CD4-positive, alpha-beta T cell treated with Interleukin-4 for 4 hours (primary cell): ENCODE results near the gene CARM1.
"Not testable (repeated sequence)": the region's sequence is repeated elsewhere in the genome, so short reads cannot be mapped to it uniquely, and the experiment has no call there.

Source experiments
- DNase-seq: peaks from one replicate; pipeline ENCODE4 v3.0.0-alpha.2; 2020

Gene CARM1

DNA sequence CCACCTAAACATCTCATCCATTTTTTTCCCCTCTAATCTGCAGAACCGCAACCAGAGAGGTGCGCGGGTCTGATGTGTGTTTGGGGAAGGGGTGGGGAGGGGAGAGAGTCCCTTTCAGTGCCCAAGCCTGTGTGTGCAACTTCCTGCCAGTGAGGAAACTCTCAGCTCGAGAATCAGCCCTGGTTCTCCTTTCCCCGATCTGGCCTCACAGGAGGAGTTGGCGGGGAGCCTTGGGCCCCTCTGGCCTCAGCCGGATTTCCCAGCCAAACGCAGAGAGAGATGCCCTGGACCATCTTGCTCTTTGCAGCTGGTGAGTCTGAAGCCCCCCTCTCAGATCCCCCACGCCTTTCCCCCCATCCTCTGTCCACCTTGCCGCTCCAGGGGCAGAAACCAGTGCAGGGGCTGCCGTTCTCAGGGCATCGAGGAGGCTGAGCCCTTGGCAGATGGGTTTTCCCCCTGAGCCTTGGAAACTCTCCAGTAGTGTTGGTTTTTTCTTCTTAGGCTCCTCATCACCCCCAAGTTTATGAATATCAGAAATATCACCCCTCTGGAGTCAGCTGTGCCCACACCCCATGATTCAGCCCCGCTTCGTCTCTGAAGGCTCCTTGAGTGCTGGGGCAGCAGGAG is 23.0 kb upstream of the CARM1 start, which contains the start of gene C19orf38:
TSS of gene C19orf38 (plus strand) at position 186 of the 627 bp plus-strand sequence. CDS start at position 280, 94 bp downstream.
- no peak for DNase-seq

DNA sequence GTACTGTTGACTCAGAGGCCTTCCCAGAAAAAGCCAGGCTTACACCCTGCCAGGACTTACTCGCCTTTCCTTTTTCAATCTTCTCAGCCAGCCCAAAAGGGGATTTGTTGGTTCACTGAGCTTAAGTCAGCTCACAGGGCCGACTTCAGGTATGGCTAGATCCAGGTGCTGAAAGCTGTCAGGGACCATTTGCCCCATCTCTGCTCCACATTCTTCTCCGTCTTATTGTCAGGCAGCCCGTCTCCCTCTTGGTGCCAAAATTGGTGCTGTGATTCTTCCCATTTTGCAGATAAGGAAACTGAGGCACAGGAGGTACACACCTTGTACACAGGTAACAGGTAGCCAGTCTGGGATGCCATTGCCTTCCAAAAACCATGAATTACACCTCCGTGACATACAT is 20.7 kb upstream of the CARM1 start:
- no peak for DNase-seq

GRCh38 chr19:10852098-10852800 is 19.1 kb upstream of the CARM1 start:
- DNase-seq: no peak

DNA sequence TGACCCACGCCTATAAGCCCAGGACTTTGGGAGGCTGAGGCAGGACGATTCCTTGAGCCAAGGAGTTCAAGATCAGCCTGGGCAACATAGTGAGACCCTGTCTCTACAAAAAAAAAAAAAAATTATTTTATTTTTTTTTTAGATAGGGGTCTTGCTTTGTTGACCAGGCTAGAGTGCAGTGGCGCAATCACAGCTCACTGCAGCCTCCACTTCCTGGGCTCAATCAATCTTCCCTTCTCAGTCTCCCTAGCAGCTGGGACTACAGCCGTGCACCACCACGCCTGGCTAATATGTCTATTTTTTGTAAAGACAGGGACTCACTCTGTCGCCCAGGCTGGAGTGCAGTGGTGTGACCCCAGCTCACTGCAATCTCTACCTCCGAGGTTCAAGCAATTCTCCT is 18.4 kb upstream of the CARM1 start:
- DNase-seq: no peak

DNA sequence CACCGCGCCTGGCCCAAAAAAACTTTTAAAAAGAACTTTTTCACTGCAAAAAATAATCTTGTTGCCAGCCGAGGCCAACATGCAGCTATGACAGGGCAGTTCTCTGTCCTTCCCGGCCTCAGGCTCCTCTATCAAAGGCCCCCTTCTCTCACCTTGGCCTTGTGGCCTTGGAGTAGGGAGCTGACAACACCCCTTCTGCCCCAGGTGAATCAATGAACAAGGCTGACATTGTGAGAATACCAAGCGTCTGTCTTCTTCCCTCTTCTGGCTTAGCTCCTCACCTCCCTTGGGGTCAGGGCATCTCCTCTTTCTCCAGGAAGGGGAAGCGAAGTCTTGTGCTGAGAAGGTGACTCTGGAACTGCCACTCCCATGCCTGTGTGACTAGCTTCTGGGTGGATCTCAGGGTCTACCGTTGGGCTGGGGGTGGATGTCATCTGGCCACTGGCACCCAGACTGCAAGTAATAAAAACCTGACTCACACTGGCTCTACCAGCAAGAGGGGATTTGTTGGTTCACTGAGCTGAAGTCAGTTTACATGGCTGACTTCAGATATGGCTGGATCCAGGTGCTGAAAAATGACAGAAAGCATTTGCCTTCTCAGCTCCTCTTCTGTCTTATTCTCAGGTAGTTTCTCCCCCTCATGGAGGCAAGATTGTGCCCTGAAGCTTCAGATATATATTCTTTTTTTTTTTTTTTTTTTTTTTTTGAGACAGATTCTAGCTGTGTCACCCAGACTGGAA is 16.8 kb upstream of the CARM1 start:
- DNase-seq: no peak

GRCh38 chr19:10855879-10856522 is 15.4 kb upstream of the CARM1 start:
- DNase-seq: peak; percentile 24

DNA sequence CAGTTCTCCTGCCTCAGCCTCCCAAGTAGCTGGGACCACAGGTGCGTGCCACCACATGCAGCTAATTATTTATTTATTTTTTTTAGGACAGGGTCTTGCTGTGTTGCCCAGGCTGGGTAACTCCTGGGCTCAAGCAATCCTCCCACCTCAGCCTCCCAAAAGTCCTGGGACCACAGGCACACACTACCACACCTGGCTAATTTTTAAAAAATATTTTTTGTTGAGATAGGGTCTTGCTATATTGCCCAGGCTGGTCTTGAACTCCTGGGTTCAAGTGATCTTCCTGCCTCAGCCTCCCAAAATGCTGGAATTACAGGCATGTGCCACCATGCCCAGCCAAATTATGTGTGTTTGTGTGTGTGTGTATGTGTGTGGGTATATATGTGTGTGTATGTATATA is 14.5 kb upstream of the CARM1 start:
- DNase-seq: not testable (repeated sequence)

GRCh38 chr19:10858204-10858828 is 13.0 kb upstream of the CARM1 start:
- DNase-seq: peak; percentile 29

GRCh38 chr19:10861103-10861651 is 10.2 kb upstream of the CARM1 start:
- DNase-seq: peak; percentile 27

GRCh38 chr19:10862561-10863106 is 8.7 kb upstream of the CARM1 start:
- DNase-seq: no peak

- DNase-seq: no peak
Measured at GRCh38 chr19:10863107-10863717, 8.1 kb upstream of the CARM1 start.

DNA sequence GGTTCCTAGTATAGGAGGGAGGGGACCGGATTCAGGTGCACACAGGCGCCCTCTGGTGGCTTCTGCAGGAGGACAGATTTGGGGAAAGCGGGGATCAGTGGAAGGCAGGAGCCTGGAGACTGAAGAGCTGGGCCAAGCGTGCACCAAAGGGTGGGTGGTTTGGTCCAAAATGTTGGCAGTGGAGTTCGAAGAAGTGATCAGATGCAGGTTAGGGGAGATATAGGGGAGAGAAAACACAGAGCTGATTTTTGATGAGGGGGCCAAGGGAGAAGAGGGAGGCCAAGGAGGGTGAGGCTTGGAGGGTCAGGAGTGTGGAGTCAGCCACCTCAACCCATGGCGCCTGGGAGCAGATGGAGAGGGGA is 6.8 kb upstream of the CARM1 start:
- peak; percentile 74 for DNase-seq

DNA sequence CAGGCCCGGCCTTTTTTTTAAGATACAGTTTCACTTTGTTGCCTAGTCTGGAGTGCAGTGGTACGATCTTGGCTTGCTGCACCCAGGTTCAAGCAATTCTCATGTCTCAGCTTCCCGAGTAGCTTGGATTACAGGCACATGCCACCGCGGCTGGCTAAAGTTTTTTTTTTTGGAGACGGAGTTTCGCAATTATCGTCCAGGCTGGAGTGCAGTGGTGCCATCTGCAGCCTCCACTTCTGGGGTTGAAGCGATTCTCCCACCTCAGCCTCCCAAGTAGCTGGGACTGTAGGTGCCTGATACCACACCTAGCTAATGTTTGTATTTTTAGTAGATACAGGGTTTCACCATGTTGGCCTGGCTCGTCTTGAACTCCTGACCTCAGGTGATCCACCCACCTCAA is 4.9 kb upstream of the CARM1 start:
- no peak for DNase-seq

GRCh38 chr19:10868872-10869547 is 2.3 kb upstream of the CARM1 start:
- no peak for DNase-seq

GRCh38 chr19:10869872-10870311 is 1.5 kb upstream of the CARM1 start:
- DNase-seq: not testable (repeated sequence)

DNA sequence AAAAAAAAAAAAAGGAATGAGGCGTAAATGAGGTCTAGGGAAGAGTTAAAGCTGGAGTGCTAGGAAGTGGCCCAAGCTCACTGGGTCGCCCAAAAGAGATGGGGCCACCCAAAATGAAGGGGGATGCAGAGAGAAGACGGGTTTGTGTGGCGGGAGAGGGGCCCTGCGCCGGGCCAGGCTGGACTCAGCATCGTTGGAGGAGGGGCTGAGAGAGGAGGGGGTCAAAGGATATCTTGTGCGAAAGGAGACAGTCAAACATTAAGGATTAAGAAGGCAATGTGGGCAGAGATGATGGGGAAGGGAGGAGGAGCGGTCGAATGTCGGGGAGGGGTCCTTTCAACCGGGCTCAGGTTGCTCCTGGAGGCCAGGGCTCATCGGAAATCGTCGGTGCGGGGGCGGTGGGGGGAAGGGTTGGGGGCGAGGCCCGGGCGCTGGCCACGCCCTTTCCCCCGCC is 825 bp upstream of the CARM1 start:
- DNase-seq: no peak

DNA sequence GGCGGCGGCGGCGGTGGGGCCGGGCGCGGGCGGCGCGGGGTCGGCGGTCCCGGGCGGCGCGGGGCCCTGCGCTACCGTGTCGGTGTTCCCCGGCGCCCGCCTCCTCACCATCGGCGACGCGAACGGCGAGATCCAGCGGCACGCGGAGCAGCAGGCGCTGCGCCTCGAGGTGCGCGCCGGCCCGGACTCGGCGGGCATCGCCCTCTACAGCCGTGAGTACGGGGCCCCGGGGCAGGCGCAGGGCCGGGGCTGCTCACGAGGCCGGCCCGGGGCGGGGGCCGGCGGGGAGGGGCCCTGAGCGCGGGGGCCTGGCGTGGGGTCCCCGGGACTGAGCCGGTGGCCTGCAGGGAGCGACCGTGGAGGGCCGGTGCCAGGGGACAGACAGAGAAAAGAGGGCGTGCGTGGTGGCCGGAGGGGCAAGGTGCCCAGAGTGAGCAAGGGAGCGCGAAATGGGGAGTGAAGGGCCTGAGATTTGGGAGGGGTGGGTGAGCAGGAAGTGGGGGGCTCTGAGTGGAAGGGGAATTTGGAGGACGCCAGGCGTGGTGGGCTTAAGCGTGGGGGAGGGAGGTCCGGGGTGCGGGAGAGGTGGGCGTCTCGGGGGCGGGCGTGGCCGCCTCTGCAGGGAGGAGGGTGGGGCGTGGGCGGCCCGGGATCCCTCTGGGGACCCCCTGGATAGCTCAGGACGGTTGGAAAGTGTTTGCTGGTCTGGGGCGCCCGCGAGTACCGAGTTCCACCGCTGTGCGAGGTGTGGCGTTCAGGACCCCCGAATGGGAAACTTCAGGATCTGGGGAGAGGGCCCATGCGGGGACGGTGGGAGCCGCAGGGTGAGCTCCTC is 575 bp downstream of the CARM1 start:
- DNase-seq: peak; percentile 5

DNA sequence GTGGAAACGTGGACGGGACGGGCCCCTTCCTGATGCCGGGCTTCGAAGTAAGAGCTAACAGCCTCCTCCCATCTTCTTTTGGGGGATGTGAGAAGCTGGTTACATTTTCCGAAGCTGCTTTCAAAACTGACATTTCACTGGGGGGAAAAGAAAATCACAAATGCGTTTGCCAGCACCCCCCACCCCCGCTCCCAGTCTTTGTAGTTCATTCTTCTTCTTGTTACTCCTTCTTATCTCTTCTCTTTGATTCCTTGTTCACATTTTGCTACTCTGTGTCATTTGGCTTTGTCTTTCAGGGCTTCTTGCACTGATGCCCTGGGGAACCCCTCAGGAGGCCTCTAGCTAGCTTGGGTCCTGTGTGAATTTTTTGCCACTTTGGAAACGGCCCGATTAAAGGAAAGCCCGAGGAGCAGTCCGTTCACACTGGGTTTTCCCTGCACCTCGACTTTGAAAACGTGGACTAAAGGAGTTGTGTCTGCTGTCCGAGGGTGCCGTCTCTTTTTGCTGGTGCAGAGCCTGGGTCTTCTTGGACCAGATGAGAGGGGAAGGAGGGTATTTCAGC is 1.3 kb downstream of the CARM1 start:
- no peak for DNase-seq

DNA sequence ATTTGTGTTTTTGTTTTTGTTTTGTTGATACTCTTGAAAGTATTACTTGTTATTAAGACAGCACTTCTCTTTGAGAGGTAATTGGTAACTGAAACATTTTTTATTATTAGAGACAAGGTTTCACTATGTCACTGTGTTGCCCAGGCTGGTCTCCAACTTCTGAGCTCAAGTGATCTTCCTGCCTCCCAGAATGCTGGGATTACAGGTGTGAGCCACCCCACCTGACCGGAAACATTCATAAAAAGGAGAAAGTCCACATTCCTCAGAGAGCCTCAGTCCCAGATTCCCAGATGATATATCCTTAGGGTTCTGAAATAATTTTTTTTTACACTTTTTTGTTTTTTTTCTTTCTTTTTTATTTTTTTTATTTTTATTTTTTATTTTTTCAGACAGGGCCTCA is 2.7 kb downstream of the CARM1 start:
- DNase-seq: no peak
